NCI-H2107 treated with DMSO at 0.1 percent for 48 hours (cell line): ENCODE measurements around the gene ERC1.

ENCODE experiments used
- DNase-seq: peaks from one replicate; lab custom pipeline; 2025; ENCODE audit not compliant: unreplicated experiment; lab: John Stamatoyannopoulos, UW

ERC1 gene

GRCh38 chr12:1429980-1430379, 439.0 kb downstream of the ERC1 start:
- no peak for DNase-seq

- DNase-seq = no peak
Measured at GRCh38 chr12:1434296-1434955, 443.4 kb downstream of the ERC1 start.

GRCh38 chr12:1435044-1435443, 444.0 kb downstream of the ERC1 start:
- no peak for DNase-seq

- DNase-seq = no peak
Measured at GRCh38 chr12:1435456-1435855, 444.4 kb downstream of the ERC1 start.

- DNase-seq = no peak
Measured at GRCh38 chr12:1436015-1436414, 445.0 kb downstream of the ERC1 start.

- no peak for DNase-seq
Measured at GRCh38 chr12:1436981-1437380, 446.0 kb downstream of the ERC1 start.

- no peak for DNase-seq
Measured at GRCh38 chr12:1439201-1439600, 448.2 kb downstream of the ERC1 start.

GRCh38 chr12:1439687-1440086, 448.7 kb downstream of the ERC1 start:
- DNase-seq = no peak

- no peak for DNase-seq
Measured at GRCh38 chr12:1443421-1444141, 452.6 kb downstream of the ERC1 start.

- no peak for DNase-seq
Measured at GRCh38 chr12:1444142-1444516, 453.1 kb downstream of the ERC1 start.

- no peak for DNase-seq
Measured at GRCh38 chr12:1445807-1446206, 454.8 kb downstream of the ERC1 start.

- DNase-seq = no peak
Measured at GRCh38 chr12:1448336-1448735, 457.3 kb downstream of the ERC1 start.

GRCh38 chr12:1453810-1454209, 462.8 kb downstream of the ERC1 start:
- DNase-seq = no peak

- DNase-seq = no peak
Measured at GRCh38 chr12:1456885-1457284, 465.9 kb downstream of the ERC1 start.

- DNase-seq = no peak
Measured at GRCh38 chr12:1457901-1458300, 466.9 kb downstream of the ERC1 start.

GRCh38 chr12:1459339-1459738, 468.3 kb downstream of the ERC1 start:
- DNase-seq = no peak

GRCh38 chr12:1463073-1463905, 472.3 kb downstream of the ERC1 start:
- no peak for DNase-seq

- no peak for DNase-seq
Measured at GRCh38 chr12:1464925-1465324, 473.9 kb downstream of the ERC1 start.

GRCh38 chr12:1465990-1466389, 475.0 kb downstream of the ERC1 start:
- no peak for DNase-seq

- no peak for DNase-seq
Measured at GRCh38 chr12:1466481-1467154, 475.6 kb downstream of the ERC1 start.

GRCh38 chr12:1467710-1468109, 476.7 kb downstream of the ERC1 start:
- DNase-seq = no peak
